Cortex of kidney (tissue), 1 donor: Measurements from ENCODE around the gene EBF3.

Experiments
- DNase-seq: peaks from one replicate; lab custom pipeline; 2025; lab: John Stamatoyannopoulos, UW

EBF3 gene

DNA sequence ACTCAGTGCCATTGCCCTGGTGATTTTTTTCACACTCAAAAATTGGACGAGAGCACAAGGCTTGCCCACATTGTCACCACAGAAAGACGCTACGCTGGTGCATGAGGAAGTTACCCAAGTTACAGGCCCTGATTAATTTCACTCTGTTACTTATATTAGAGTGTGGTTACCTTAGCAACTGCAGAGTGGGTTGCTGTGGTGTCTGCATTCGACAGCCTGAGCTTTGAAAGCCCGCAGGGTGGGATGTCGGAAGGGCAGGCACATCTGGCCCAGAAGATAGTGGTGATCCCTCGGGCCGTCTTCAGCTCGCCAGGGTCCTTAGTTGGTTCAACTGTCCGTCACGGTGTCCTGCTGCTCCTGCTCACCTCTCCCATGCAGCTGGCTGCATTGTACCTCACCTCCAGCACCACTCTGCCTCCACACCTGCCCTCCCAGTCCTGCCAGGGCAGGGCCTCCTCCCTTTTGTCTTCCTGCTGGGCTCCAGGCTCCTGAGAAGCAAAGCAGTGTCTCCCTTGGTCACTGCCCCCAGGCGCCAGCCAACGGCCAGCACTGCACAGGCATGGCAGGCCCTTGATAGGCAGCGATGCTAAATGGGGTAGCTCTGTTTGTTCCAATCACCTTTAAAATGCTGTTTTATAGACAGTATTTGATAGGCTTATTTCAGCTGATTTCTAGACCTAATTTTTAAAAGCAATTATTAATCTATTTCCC, 167.2 kb downstream of the EBF3 start:
- DNase-seq: no peak

GRCh38 chr10:129793996-129794395, 170.1 kb downstream of the EBF3 start:
- no peak for DNase-seq

DNA sequence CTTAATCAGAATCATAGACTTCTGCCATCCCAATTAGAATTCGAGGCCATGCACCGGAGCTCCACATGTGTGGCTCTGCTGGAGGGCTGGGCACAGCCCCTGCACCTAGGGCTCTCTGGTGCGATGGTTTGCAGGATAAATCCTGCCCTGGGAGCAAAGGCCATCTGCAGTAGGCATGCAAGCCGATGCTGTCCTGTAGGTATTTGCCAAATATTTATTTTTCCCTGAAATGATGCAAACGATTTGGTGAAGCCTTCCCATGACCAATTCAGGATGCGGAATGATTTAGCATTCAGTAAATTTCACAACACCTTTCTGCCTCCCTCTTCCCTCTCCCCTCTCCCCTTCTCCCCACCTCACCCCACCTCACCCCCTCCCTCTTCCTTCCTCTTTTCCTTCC, 170.6 kb downstream of the EBF3 start:
- no peak for DNase-seq

- no peak for DNase-seq
These were observed 171.2 kb downstream of the EBF3 start for GRCh38 chr10:129792864-129793263.

GRCh38 chr10:129792141-129792540, 171.9 kb downstream of the EBF3 start:
- DNase-seq: no peak

GRCh38 chr10:129790715-129791446, 173.2 kb downstream of the EBF3 start:
- DNase-seq: no peak

GRCh38 chr10:129788215-129788614, 175.9 kb downstream of the EBF3 start:
- no peak for DNase-seq

GRCh38 chr10:129787557-129787956, 176.5 kb downstream of the EBF3 start:
- DNase-seq: no peak

- DNase-seq: no peak
These were observed 177.9 kb downstream of the EBF3 start for GRCh38 chr10:129786216-129786615.

DNA sequence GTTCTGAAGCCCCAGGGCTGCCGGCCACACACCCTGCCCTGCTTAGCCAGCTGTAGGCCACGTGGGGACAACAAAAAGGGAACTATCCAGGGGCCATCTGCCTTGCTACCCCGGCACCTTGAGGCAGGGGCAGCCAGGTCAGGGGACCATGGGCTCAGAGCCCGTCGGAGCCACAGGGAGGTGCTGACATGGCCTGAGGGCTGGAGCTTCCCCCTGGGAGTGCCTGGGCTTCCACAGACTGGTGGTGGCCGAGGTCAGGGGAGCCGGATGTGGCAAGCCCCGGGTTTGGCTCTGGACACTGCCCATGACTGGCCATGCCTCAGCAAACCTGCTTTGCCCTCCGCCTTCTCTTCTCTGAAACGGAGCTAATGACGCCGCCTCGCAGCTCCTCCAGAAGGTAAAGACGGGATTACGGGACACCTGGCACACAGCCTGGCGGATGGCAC, 178.5 kb downstream of the EBF3 start:
- no peak for DNase-seq
